ENCODE data around the gene CCHCR1. TPM values are rescaled to one million over a fixed set of nuclear protein-coding genes. Genes with fewer than 3 reads are reported as not detected.

CCHCR1 gene
- total RNA-seq, 1 experiment from 2014 or later: 60.6 TPM

DNA sequence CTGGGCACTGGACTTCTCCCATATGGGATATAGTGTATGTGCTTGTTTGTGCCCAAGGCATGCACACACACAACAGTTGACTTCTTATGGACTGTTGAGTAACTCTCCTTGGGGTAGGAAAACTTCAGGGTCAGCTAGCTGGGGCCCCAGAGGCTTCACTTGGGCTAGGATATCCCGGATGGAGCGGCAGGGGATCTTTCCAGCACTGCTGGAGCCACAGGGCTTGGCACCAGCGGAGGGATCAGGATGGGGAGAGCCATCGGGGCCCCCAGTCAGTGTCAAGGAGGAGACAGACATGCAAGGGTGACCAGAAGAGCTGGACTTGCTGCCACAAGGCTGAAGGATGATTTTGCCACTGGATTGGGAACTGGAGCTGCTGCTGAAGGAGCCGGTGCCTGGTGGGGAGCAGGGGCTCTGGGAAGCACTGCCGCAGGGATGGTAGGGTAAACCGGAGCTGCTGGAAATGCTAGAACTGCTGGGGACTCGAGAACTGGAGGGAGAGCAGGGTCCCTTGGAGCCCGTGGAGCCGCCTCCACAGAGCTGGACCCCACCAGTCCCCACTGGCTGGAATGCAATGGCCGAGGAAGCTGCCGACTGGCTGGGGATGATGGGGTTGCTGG, 41.6 kb downstream of the CCHCR1 start:
- no peak overlapping the region for H2AFZ ChIP-seq
- H3F3A ChIP-seq (ENCODE audit: insufficient read depth, low read depth): peaks cover 11% of the 10 kb centered on the region
- no peaks in the 10 kb centered on the region for H3K27me3 ChIP-seq (ENCODE audit: insufficient read depth, low read depth)
- CTCF ChIA-PET: interaction anchor here (0.6 to 3.3 kb wide), 7 partner anchors 10 to 385 kb away, joined by 3 to 45 read pairs (median 4); no protein-coding TSS in a partner anchor
- peak overlapping the region; percentile 58; the same call in 1 of the 2 replicates for H3K4me3 ChIP-seq
- intact Hi-C loops (cut with micrococcal nuclease; ENCODE audit: unreplicated experiment): no loop called here
- peaks cover 13% of the 10 kb centered on the region for H3K79me2 ChIP-seq (ENCODE audit: low read depth)
- H4K20me1 ChIP-seq (ENCODE audit: insufficient read depth): no peaks in the 10 kb centered on the region
- peaks cover 43% of the 10 kb centered on the region for H3K4me1 ChIP-seq (replicated peaks; ENCODE audit: insufficient read depth)
- TSS peak; percentile 26 for BruUV-seq (replicated peaks)
- no peaks in the 10 kb centered on the region for H3K9me2 ChIP-seq (ENCODE audit: insufficient read depth)
- peak overlapping the region; percentile 95 for H3K27ac ChIP-seq
- TF ChIP-seq, protein P1, sequence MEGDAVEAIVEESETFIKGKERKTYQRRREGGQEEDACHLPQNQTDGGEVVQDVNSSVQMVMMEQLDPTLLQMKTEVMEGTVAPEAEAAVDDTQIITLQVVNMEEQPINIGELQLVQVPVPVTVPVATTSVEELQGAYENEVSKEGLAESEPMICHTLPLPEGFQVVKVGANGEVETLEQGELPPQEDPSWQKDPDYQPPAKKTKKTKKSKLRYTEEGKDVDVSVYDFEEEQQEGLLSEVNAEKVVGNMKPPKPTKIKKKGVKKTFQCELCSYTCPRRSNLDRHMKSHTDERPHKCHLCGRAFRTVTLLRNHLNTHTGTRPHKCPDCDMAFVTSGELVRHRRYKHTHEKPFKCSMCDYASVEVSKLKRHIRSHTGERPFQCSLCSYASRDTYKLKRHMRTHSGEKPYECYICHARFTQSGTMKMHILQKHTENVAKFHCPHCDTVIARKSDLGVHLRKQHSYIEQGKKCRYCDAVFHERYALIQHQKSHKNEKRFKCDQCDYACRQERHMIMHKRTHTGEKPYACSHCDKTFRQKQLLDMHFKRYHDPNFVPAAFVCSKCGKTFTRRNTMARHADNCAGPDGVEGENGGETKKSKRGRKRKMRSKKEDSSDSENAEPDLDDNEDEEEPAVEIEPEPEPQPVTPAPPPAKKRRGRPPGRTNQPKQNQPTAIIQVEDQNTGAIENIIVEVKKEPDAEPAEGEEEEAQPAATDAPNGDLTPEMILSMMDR (conservative IDR thresholded peaks at IDR 0.05): no peak
- no peak for TF ChIP-seq EZH2 (IDR thresholded peaks at IDR 0.05; ENCODE audit: low read depth)
- POLR2A ChIA-PET (ENCODE audit: unreplicated experiment): interaction anchor here (0.6 to 0.7 kb wide), 3 partner anchors 15 to 73 kb away, joined by 3 to 4 read pairs (median 4); no protein-coding TSS in a partner anchor
- no peaks in the 10 kb centered on the region for H3K9me3 ChIP-seq (ENCODE audit: insufficient read depth, low read depth)
- DNase-seq: no peak
- peak overlapping the region; percentile 86 for H3K4me2 ChIP-seq
- no peaks in the 10 kb centered on the region for H3K36me3 ChIP-seq (ENCODE audit: low read depth)

DNA sequence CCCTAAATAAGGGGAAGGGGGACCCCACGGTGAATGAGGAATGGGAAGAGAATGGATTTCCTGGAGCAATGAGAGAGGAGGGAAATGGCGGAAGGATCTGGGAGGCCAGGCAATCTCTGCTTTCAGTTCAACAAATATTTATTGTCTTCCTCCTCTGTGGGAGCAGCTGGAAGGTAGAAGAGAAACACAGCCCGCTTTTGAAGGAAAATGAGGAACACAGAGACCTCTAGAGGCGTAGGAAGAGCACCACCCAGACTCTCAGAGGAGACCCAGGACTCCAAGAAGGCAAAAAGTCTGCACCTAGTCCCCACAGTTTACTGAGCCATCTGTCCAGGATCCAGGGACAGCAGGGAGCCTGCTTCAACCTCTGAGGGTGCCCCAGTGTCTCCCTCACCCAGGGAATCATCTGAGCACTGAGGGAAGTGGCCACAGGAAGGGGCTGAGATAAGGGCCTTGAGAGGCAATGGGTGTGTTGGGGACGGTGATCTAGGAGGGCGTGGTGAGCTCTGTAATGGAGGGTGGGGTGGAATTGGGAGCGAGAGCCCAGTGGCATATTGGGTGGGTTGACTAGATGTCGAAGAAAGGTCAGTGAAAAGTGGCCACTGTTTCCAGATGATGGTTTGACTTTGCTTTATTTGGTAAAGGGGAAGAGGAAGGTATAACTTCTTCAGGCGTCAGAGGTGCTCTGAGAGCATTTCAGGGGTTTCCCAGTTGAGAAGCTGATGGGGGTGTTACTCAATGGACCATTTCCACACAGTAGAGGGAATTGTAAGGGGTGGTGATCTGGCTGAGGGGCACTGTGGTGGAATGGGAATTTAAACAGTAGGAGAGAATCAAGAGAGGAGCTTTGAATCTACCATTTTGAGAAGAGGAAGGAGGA, 42.4 kb downstream of the CCHCR1 start:
- ChIA-PET CTCF (interaction anchor here (0.6 to 3.3 kb wide), 16 partner anchors 9 to 459 kb away, joined by 3 to 45 read pairs (median 4); partner anchors contain the start of gene VARS2), POLR2A (ENCODE audit: unreplicated experiment) (interaction anchor here (0.5 to 1.0 kb wide), 11 partner anchors 14 to 606 kb away, joined by 3 to 19 read pairs (median 6); no protein-coding TSS in a partner anchor)
- DNase-seq: peak; percentile 56 to 76
- H3K4me2 ChIP-seq: peak overlapping the region; percentile 86
- intact Hi-C loops (cut with micrococcal nuclease; ENCODE audit: unreplicated experiment): loop anchor here (1.0 kb wide), 1 partner anchor 28 kb away; no protein-coding TSS in a partner anchor
- peaks cover 13% of the 10 kb centered on the region for H3K79me2 ChIP-seq (ENCODE audit: low read depth)
- peaks cover 43% of the 10 kb centered on the region for H3K4me1 ChIP-seq (replicated peaks; ENCODE audit: insufficient read depth)
- H3F3A ChIP-seq (ENCODE audit: insufficient read depth, low read depth): peaks cover 11% of the 10 kb centered on the region
- H3K27me3 ChIP-seq (ENCODE audit: insufficient read depth, low read depth): no peaks in the 10 kb centered on the region
- peak overlapping the region; percentile 67 for H2AFZ ChIP-seq
- no peaks in the 10 kb centered on the region for H3K9me3 ChIP-seq (ENCODE audit: insufficient read depth, low read depth)
- peak overlapping the region; percentile 95 for H3K27ac ChIP-seq
- BruUV-seq (replicated peaks): no TSS peak
- TF ChIP-seq, protein P1 (conservative IDR thresholded peaks at IDR 0.05): peak; percentile 55; the same call in 1 of the 2 replicates
- TF ChIP-seq EZH2 (IDR thresholded peaks at IDR 0.05; ENCODE audit: low read depth): no peak
- no peaks in the 10 kb centered on the region for H4K20me1 ChIP-seq (ENCODE audit: insufficient read depth)
- no peaks in the 10 kb centered on the region for H3K9me2 ChIP-seq (ENCODE audit: insufficient read depth)
- peak overlapping the region; percentile 58 for H3K4me3 ChIP-seq
- no peaks in the 10 kb centered on the region for H3K36me3 ChIP-seq (ENCODE audit: low read depth)

DNA sequence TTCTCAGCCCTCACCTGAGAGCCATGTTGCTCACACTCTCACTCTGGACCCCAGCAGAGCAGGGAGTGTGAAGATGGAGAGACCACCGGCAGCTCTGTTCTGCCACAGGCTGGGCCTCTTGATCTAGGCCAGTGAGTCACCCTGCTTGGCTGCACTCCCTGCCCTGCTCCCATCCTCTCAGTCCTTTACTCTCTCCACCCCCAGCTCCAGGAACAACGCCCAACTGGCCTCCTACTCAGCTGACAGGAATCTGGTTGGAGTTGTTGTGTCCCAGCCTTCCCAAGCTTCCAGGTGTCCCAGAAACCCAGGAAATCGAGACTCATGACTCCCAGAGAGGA, 43.1 kb downstream of the CCHCR1 start, which contains the start of gene PSORS1C1:
PSORS1C1 (plus strand) TSS at position 260 of the 338 bp plus-strand sequence. CDS start 14,833 bp downstream, outside the sequence.
- no peaks in the 10 kb centered on the region for H3K9me2 ChIP-seq (ENCODE audit: insufficient read depth)
- peak; percentile 90 for DNase-seq
- H3K27ac ChIP-seq: peak within 1 kb of the TSS; percentile 95
- peaks cover 11% of the 10 kb centered on the region for H3F3A ChIP-seq (ENCODE audit: insufficient read depth, low read depth)
- ChIA-PET POLR2A (ENCODE audit: unreplicated experiment) (interaction anchor here (0.5 to 1.0 kb wide), 8 partner anchors 22 to 605 kb away, joined by 4 to 19 read pairs (median 6); no protein-coding TSS in a partner anchor), CTCF (interaction anchor here (0.6 to 3.3 kb wide), 10 partner anchors 10 to 294 kb away, joined by 3 to 45 read pairs (median 4); partner anchors contain the start of gene VARS2)
- no peaks in the 10 kb centered on the region for H4K20me1 ChIP-seq (ENCODE audit: insufficient read depth)
- H3K36me3 ChIP-seq (ENCODE audit: low read depth): no peaks in the 10 kb centered on the region
- intact Hi-C loops (cut with micrococcal nuclease; ENCODE audit: unreplicated experiment): loop anchor here (1.0 kb wide), 1 partner anchor 27 kb away; no protein-coding TSS in a partner anchor
- no peaks in the 10 kb centered on the region for H3K27me3 ChIP-seq (ENCODE audit: insufficient read depth, low read depth)
- BruUV-seq (replicated peaks): TSS peak; percentile 61
- H3K4me1 ChIP-seq (replicated peaks; ENCODE audit: insufficient read depth): peaks cover 43% of the 10 kb centered on the region
- H3K4me2 ChIP-seq: peak within 1 kb of the TSS; percentile 86
- TF ChIP-seq, protein P1 (conservative IDR thresholded peaks at IDR 0.05): no peak
- no peak for TF ChIP-seq EZH2 (IDR thresholded peaks at IDR 0.05; ENCODE audit: low read depth)
- H2AFZ ChIP-seq: peak within 1 kb of the TSS; percentile 67
- peak within 1 kb of the TSS; percentile 58 for H3K4me3 ChIP-seq
- H3K79me2 ChIP-seq (ENCODE audit: low read depth): peaks cover 13% of the 10 kb centered on the region
- no peaks in the 10 kb centered on the region for H3K9me3 ChIP-seq (ENCODE audit: insufficient read depth, low read depth)

Data from PC-9 (cell line).